ENCODE data around the gene PPP1R8. TPM values are rescaled to one million over a fixed set of nuclear protein-coding genes. Genes with fewer than 3 reads are reported as not detected.

Gene PPP1R8
- total and polyA plus RNA-seq, 2 experiments from 2014 or later, result 9.3 to 42.8 TPM

DNA sequence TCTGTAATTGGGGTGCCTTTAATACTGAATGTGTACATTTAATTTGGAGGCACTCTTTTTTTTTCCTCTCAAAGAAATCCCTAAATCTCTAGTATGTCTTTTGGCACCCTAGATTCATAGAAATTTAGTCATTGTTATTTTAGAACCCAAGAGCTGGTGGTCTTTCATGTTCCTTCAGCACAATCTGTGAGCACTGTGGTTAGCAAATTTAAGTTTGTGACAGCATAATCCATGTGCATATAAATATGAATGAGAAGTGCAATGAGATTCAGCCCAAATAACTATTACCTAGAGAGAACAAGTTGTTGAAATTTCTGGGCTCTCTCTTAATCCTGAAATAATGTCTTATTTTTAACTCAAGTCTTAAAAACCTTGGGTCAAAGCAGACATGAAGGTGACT, 4.5 kb downstream of the PPP1R8 start:
- TF ChIP-seq EZH2phosphoT487 (IDR thresholded peaks at IDR 0.05; ENCODE audit: low read depth, severe bottlenecking, unreplicated experiment) (no peak), EZH2 (IDR thresholded peaks at IDR 0.05; ENCODE audit: borderline replicate concordance) (no peak), CTCF (IDR thresholded peaks at IDR 0.05; ENCODE audit: poor library complexity) (no peak)
- H3K36me3 ChIP-seq (replicated peaks; ENCODE audit: insufficient read depth, low read depth), result no peaks in the 10 kb centered on the region
- H3K4me1 ChIP-seq (ENCODE audit: insufficient read depth), result peaks cover 12% of the 10 kb centered on the region

GRCh38 chr1:27835501-27835900, 4.9 kb downstream of the PPP1R8 start:
- no peak for TF ChIP-seq EZH2phosphoT487 (IDR thresholded peaks at IDR 0.05; ENCODE audit: low read depth, severe bottlenecking, unreplicated experiment)
- no peak for TF ChIP-seq EZH2 (IDR thresholded peaks at IDR 0.05; ENCODE audit: borderline replicate concordance)
- no peak for TF ChIP-seq CTCF (IDR thresholded peaks at IDR 0.05; ENCODE audit: poor library complexity)
- Histone ChIP-seq H2AFZ (no peak overlapping the region), H3K4me3 (no peak overlapping the region), H3K9me2 (replicated peaks; ENCODE audit: insufficient read depth) (no peaks in the 10 kb centered on the region), H3K79me2 (peaks cover 95% of the 10 kb centered on the region), H3K4me2 (no peak overlapping the region), H3K36me3 (replicated peaks; ENCODE audit: insufficient read depth, low read depth) (no peaks in the 10 kb centered on the region), H3K27ac (no peak overlapping the region), H3K9me3 (ENCODE audit: low read depth) (no peaks in the 10 kb centered on the region), H3K4me1 (ENCODE audit: insufficient read depth) (peaks cover 12% of the 10 kb centered on the region), H3K27me3 (no peaks in the 10 kb centered on the region), H4K20me1 (ENCODE audit: insufficient read depth, poor library complexity, severe bottlenecking) (peaks cover 6% of the 10 kb centered on the region)
- no peak for DNase-seq (ENCODE audit: low spot score)
- 95% methylated on average over 1 of the region's 1 CpG for WGBS (ENCODE audit: low lambda C conversion rate, missing lambda C conversion rate)

More for the DNA sequence above, 4.5 kb downstream of the PPP1R8 start:
- H4K20me1 ChIP-seq (ENCODE audit: insufficient read depth, poor library complexity, severe bottlenecking), result peaks cover 6% of the 10 kb centered on the region
- no peak overlapping the region for H3K27ac ChIP-seq
- H3K9me3 ChIP-seq (ENCODE audit: low read depth), result no peaks in the 10 kb centered on the region
- no peak for DNase-seq (ENCODE audit: low spot score)
- no peak overlapping the region for H2AFZ ChIP-seq
- no peak overlapping the region for H3K4me3 ChIP-seq
- H3K79me2 ChIP-seq, result peaks cover 91% of the 10 kb centered on the region
- no peaks in the 10 kb centered on the region for H3K27me3 ChIP-seq
- no peaks in the 10 kb centered on the region for H3K9me2 ChIP-seq (replicated peaks; ENCODE audit: insufficient read depth)
- H3K4me2 ChIP-seq, result no peak overlapping the region

GRCh38 chr1:27849951-27850350, 19.4 kb downstream of the PPP1R8 start:
- 98% methylated on average over 7 of the region's 7 CpGs for WGBS (ENCODE audit: low lambda C conversion rate, missing lambda C conversion rate)
- TF ChIP-seq EZH2phosphoT487 (IDR thresholded peaks at IDR 0.05; ENCODE audit: low read depth, severe bottlenecking, unreplicated experiment), result no peak
- no peak for TF ChIP-seq EZH2 (IDR thresholded peaks at IDR 0.05; ENCODE audit: borderline replicate concordance)
- no peak for TF ChIP-seq CTCF (IDR thresholded peaks at IDR 0.05; ENCODE audit: poor library complexity)
- Histone ChIP-seq H3K27ac (no peak overlapping the region), H3K36me3 (replicated peaks; ENCODE audit: insufficient read depth, low read depth) (peaks cover 3% of the 10 kb centered on the region), H3K79me2 (no peaks in the 10 kb centered on the region), H3K4me3 (no peak overlapping the region), H4K20me1 (ENCODE audit: insufficient read depth, poor library complexity, severe bottlenecking) (no peaks in the 10 kb centered on the region), H3K9me2 (replicated peaks; ENCODE audit: insufficient read depth) (no peaks in the 10 kb centered on the region), H2AFZ (no peak overlapping the region), H3K9me3 (ENCODE audit: low read depth) (no peaks in the 10 kb centered on the region), H3K4me2 (no peak overlapping the region), H3K4me1 (ENCODE audit: insufficient read depth) (no peaks in the 10 kb centered on the region), H3K27me3 (no peaks in the 10 kb centered on the region)
- DNase-seq (ENCODE audit: low spot score), result no peak

GRCh38 chr1:27855085-27855484, 24.5 kb downstream of the PPP1R8 start:
- no peaks in the 10 kb centered on the region for H3K27me3 ChIP-seq

More at GRCh38 chr1:27855085-27855484, 24.5 kb downstream of the PPP1R8 start:
- DNase-seq (ENCODE audit: low spot score), result no peak
- Histone ChIP-seq H3K9me2 (replicated peaks; ENCODE audit: insufficient read depth) (no peaks in the 10 kb centered on the region), H3K9me3 (ENCODE audit: low read depth) (no peaks in the 10 kb centered on the region), H4K20me1 (ENCODE audit: insufficient read depth, poor library complexity, severe bottlenecking) (no peaks in the 10 kb centered on the region), H3K27ac (no peak overlapping the region), H3K79me2 (no peaks in the 10 kb centered on the region), H3K4me1 (ENCODE audit: insufficient read depth) (no peaks in the 10 kb centered on the region), H3K4me2 (no peak overlapping the region), H3K4me3 (no peak overlapping the region), H2AFZ (no peak overlapping the region), H3K36me3 (replicated peaks; ENCODE audit: insufficient read depth, low read depth) (peaks cover 2% of the 10 kb centered on the region)
- 93% methylated on average over 6 of the region's 6 CpGs for WGBS (ENCODE audit: low lambda C conversion rate, missing lambda C conversion rate)
- TF ChIP-seq CTCF (IDR thresholded peaks at IDR 0.05; ENCODE audit: poor library complexity), result no peak

Data from hepatocyte (in vitro differentiated cells).